Ammon's horn (tissue), 1 donor: Measurements from ENCODE around the gene GPR63.
A peak's percentile ranks its signal among the peaks of the same experiment; 100 is the strongest.

Experiments
- DNase-seq: peaks from one replicate; pipeline ENCODE4 v3.0.0-alpha.2; 2016; ENCODE audit warnings: low spot score

GPR63 gene

DNA sequence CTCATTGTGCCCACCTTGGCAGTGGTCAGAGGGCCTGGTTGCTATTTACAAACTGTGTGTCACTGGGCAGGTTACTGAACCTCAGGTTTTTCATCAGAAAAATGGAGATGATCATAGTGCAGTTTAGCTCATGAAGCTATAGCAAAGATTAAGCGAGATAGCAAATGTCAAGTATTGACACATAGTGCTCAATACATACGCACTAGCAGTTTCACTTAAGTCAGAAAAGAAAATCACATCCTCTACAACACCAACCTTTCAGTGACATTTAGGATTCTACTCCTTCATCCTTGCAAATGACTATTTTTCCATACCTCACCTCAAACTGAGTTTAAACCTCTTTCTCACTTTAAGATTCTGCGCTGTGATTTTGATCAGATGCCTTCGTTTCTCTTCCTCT lies 16.2 kb downstream of the GPR63 start:
- DNase-seq, result no peak

DNA sequence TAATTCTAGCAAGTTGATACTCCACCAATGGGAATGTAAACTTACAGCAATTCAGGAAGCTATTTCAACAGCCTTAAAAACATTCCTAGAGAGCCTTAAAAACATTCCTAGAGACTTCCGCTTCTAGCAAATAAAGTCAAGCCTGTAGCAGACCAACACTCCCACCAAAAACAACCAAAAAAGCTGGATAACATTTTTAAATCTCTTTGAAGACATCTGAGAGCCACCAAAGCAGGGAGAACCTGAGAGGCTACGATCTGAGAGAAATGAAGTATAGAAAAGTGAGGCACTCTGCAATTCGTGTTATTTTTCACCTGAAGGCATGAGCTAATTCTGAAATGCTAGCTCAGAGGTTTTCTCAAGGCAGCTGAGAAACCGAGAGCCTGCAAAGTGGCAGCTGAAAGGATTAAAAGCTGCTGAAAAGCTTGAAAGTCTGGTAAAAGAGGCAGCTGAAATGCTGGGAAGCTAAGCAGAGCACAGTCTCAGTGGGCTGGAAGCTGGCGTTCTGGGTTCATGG lies 20.9 kb downstream of the GPR63 start:
- DNase-seq, result no peak

DNA sequence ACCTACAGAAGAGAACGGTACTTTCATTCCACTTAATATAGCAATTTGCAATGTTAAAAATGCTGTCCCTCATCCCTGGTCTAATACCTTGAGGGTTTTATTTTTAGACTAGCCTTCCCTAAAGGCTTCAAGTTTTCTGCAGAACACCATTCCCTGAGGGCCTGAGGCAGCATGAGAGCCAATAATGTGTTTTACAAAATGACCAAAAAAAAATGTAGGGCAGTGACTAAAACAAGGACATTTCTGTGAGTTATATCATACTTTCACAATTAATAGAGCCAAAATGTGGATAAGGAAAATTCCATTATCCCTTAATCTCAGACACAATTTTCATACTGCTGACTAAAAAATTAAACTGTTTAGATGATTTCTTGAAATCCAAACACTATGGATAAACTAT lies 22.7 kb downstream of the GPR63 start:
- no peak for DNase-seq

DNA sequence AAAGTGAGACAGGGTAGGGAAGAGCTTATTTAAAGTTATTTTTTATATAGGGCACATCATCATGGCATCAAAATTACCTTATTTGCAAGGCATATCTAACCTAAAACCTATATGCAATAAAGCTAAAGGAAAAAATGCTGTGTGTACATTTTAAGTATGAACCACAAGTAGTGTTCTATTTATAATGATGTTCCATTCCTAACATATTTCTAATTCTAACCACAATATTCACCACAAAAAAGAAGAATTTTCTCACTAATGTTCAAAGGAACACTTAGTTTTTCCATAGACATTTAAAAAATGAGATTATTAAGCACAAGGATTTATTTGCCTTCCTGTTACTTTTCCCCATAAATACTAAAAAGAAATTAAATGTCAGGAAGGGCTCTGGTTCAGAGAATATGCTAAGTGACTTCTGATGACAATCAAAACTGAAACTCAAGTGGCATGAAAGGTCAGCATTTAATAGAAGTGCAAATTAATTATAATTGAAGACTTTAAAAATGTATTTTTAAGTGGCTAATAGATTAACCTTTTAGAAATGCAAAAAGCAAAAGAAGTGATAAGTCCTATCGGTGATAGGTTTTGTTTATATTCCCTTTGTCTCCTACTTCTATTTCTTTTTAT lies 25.1 kb downstream of the GPR63 start:
- no peak for DNase-seq

DNA sequence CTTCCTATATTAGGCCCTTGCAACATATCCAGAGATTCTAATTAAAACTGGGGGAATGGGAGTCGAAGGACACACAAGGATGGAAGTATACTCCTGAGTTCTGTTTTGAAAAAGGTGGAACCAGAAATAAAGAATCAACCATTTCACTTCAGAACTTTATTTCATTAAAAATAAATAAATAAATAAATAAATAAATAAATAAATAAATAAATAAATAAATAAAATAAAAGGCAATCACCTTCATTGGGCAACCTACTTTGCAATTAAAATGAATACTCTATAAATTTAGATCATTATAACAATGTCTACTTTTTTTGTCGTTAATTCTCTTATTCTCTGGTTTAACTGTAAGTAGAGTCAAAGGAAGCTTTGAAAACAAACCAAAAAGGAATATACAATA lies 25.6 kb downstream of the GPR63 start:
- DNase-seq, result no peak

DNA sequence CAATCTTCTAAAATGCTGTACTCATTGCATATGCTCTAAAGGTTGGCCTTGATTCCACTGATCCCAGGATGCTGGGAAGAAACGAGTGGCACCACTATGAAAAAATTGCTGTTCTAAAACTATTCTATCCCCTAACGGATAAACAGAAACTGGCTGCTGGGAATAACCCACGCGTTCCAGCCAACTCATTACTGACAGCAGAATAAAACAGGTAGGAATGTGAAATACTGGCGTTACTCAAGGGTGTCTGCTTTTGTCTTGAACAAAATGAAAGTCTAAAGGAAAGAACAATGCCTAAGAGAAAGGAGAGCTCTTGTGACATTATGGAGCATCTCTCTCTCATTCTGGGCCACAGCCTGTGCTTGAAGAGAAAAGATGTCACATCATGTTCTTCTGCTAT lies 26.1 kb downstream of the GPR63 start:
- no peak for DNase-seq

DNA sequence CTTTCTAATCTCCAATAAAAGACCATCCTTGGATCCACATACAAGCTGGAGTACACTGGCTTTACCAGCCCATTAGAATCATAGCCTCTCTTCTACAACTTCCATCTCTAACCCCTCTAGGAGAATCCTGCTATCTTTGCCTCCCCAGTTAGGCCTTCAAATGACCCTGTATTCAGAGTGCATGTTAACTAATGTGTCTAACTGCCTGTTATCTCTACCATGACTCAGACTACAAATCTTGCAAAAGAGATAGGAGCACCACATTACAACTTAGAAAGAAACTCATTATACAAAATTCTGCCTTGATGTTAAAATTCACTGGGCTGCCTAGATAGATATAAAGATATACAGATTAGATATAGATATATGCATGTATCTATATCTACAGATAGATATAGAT lies 28.2 kb downstream of the GPR63 start:
- DNase-seq, result no peak

DNA sequence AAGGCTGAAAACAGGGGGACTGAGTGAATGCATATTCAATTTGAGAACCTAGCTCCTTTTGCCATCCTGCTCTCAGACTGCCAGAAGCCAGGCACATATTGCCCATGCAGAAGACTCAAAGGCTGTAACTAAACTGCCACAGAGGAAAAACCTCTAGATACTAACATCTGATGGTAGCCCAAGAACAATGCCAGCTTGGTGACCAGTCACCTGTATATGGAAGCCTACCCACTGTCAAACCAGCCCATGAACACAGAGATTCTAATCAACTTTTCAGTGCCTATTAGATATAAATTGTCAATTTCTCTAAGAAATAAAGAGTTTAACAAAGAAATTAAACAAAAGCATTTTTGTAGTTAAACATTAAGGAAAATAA lies 34.2 kb downstream of the GPR63 start:
- DNase-seq, result no peak

DNA sequence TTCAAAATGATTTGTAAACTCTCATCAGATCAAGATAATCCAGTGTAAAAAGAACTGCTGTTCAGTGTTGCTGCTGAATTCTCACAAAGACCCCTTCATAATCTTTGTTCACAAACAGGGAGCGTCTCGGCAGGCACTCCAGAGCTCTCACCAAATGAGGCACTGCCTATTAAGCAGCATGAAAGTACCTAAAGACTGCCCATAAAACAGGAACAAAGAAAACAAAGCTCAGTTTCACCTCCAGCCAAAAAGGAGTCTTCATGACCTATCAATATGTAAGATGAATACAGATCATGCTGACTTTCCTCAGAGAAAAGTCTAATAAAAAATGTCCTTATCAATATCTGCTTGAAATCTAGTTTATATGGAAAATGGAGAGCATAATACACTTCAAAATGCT lies 41.8 kb downstream of the GPR63 start:
- DNase-seq, result no peak

DNA sequence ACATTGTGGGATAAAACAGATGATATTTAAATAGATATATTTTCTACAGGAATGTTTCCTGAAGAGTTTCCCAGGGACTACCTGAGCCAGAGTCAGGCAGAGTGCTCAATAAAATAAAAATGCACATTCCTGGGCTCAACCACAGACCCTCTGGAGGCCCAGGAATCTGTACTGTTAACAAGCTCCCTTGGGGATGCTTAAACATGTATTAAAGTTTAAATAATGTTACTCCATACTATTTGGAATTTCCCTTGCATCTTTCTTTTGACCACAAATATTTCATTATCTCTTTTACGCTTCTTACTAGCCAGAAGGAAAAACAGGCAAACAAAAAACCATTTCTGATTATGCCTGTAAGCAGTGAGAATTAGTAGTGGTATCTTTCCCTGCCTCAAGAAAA lies 42.3 kb downstream of the GPR63 start:
- DNase-seq, result no peak

DNA sequence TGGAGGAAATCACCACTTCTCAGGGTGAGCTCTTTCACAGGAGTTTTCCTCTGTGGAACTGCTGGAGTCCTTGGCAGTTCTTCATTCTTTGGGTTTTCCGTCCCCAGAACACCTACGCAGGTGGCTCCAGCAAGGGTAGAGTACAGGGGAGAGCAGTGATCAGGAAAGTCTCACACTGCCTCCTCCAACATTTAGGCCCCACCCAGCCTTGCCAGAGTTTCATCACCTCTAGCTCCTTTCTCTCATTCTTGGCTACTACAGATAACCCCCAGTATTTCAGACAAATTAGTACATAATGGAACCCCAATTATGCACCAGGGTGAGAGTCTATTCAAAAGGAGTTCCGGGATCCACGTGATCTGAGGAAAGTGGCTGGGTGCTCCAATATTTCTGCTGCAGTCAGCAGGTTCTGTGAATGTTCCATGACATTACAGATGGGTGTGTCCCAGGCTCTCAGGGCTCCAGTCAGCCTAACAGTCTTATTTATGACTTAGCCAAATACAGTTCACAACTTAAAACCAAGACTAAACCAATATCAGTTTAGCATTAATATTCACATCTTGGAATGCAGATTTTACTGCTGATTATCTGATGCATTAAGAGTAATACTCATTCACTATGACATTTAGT lies 44.6 kb downstream of the GPR63 start:
- no peak for DNase-seq

DNA sequence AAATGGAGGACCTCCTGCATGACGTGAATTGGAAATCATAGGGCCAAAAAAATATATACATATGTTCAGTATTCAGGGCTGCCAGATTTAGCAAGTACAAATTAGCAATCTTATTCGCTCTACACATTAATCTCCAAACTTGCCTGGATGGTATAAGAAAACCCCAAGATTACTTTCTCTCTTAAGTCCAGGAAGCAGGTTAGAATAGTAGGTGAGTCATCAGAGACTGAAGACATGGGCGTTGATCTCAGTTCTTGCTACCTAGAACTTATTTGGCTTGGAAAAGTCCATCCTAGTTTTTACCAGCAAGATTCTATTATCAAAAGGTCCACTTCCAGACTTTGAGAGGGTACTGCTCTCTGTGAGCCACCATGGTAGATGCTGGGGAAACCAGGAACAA lies 47.4 kb downstream of the GPR63 start:
- no peak for DNase-seq

DNA sequence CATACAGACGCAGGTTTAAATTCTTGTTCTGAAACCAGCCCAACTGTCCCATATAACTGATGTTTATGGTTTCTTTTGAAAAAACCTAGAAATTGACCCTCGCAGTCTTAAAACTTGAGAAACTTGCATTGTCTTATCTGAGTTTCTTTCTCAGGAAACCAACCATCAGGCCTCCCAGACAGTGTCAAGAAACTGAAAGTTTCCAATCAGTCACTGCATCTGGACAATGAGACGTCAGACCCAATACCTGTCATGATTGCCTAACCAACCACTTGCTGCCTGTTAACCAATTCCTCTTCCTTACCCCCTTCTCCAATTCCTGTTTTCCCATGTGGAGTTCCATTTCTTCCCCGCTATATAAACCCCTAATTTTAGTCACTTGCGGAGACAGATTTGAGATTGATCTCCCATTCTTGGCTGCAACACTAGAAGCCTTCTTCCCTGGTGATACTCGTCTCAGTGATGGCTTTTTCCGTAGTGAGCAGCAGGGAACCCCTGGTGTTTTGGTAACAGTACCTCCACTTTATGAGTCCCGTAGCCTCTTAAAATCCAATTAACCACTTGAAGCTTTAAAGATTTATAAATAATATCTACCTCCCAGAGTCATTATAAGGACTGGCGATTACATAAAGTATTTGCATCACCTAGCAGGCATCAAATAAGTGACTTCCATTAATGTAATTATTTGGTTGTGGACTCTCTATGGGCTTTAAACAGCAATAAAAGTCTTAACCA lies 49.3 kb downstream of the GPR63 start:
- DNase-seq, result no peak

DNA sequence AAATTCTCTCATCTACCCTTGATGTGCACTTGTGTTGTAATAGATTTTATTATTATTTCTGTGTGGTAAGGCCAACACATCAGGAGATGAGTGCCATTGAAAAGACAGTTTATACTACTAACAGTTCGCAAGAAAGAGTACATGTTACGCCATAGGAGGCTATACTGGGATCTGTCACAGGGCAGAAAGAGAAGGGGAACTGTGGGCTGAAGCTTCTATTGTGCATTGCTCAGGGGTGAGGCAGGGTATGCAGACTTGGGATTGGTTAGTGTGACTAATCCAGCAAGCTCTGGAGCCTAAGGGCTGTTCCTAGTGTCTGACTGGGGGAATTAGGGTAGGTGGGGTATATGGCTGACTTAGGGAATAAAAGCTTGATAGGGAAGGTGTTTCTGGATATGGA lies 50.9 kb downstream of the GPR63 start:
- DNase-seq, result no peak

DNA sequence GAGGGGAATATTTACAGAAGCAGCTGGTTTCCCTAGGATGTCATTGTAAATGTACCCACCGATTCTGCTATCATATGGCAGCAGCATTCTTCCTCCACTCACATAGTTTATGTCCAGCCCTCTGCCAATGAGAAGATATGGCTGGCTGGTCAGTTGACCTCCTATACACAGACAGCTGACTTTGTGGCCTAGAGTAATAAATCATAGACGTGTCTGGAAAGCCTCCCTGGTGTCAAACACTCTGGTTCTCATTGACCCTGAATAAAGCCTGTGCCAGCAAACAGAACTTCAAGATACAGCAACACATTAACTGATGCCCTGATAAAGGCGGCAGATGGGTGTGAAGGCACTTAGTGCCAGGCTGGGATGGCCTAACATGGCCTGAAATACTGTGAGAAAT lies 52.6 kb downstream of the GPR63 start:
- no peak for DNase-seq

DNA sequence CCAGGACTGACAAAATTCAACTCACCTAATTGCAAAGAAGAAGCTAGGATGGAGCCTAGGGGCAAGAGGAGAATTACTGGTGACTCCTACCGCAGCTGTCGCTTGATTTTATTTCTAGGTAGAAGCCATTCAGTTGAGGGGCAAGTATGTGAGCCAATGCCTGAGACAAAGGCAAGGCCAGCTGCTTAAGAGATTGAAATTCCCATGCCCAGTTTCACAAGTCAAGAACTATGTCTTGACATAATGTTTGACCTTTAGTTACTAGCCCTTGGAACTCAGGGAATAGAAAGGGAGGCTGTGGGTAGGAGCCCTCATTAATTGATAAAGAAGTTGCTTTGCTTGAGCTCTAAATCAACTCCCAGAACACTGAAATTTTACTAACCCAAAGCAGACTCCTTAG lies 54.0 kb downstream of the GPR63 start:
- no peak for DNase-seq

DNA sequence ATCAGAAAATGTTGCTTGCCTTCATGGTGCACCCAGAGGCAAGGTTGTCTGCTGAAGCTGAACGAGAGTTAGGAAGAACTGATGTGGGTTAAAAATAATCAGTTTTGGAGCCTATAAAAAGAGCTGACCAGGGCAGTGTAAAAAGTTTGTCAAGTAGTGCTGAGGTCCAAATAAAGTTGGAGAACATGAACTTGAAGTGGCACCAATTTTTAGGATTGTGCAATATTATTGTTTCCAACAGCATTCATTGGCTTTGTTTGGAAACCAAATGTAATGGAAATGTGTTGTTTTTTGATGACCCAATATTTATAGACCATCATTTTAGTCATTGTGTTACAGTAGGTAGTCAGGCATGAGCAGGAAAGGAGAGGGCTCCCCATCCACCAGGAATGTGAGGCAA lies 55.7 kb downstream of the GPR63 start:
- no peak for DNase-seq

DNA sequence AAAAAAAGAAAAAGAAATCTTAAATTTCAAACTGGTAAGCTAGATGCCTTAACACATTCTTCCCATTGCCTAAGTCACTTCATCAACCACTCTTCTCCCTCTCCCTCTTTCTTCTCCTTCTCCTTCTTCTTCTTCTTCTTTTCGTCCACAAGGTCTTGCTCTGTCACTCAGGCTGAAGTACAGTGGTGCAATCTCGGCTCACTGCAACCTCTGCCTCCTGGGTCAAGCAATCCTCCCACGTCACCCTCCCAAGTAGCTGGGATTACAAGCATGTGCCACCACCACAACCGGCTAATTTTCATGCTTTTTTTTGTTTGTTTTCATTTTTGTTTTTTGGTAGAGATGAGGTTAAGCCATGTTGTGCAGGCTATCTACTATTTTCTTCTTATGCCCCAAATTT lies 60.2 kb downstream of the GPR63 start:
- DNase-seq, result no peak

DNA sequence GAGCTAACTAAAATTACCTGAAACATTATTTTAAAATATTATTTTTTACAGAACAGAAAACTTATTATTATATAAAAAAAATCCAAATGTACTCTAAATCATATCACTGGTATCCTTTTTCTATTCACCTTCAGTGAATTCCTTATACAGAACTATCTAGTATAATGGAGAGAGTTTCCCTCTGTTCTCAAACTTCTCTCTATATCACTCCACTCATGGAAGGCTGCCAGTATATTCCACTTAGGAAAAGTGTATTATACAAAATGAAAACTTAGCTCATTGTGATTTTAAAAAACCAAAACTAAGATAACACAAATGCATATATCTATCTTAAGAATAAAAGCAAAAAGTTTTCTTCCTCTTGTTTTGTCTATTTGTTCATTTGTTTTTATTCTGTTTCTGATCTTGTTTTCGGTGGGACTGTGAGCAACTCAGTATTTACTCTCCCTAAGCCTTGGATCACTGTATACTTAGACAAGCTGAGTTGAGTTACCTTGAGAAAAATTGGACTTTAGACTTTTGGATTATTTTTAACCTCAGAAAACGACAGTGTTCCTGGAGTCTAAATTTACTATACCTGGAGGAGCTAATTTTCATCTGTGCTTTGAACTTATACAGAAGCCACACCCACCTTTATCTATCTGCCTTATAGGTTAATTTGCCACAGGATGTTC lies 61.4 kb downstream of the GPR63 start:
- DNase-seq, result no peak

DNA sequence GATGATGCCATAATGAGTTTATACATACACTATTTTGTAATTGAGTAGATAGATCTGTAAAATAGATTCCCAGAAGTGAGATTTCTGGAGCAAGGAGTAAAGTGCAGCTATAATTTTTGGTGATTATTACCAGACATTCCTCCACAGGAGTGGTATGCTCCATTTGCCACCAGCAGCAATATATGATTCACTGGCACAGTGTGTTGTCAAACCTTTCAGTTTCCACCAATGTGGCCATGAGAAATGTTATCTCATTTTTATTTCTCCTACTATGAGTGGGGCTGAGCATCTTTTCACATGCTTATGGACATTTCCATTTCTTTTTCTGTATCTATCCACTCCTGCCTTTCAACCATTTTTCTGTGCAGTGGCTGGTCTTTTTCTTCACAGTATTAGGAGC lies 70.5 kb downstream of the GPR63 start:
- DNase-seq, result no peak

DNA sequence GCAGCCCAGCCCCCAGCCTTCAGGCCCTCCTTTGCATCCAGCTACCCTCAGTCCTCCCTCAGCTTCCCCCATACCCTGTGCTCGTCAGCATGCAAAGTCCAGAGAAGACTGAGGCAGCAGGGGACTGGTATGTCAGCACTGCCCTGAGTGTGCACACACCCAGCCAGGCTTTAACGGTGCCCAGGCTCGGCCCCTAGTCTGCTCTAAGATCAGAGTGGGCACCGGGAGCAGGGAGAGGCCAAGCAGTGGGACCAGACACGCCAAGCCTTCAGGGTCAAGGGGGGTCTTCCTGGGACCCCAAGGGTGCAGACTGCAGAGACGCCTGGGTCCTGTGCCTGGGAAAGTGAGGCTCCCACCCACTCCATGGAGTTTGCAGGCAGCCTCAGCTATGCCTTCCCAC lies 74.7 kb downstream of the GPR63 start:
- no peak for DNase-seq

DNA sequence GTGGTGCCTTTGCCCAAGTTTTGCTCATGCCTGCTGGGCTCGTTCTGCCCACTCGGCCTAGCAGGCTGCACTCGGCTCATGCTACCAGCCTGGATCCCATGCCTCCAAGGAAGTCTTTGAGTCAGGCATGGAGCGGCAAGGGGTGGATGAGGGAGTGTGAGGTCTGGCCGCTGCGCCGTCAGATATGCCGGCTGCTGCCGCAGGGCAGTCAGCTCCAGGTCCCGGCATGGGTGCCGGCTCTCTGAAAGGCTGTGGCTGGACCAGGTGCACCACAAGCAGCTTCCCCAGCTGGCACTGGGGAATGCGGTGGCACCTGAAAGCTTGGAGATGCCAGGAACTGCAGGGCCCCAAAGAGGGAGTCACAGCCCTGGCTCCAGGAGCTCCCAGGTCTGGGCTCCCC lies 75.5 kb downstream of the GPR63 start:
- DNase-seq, result no peak

DNA sequence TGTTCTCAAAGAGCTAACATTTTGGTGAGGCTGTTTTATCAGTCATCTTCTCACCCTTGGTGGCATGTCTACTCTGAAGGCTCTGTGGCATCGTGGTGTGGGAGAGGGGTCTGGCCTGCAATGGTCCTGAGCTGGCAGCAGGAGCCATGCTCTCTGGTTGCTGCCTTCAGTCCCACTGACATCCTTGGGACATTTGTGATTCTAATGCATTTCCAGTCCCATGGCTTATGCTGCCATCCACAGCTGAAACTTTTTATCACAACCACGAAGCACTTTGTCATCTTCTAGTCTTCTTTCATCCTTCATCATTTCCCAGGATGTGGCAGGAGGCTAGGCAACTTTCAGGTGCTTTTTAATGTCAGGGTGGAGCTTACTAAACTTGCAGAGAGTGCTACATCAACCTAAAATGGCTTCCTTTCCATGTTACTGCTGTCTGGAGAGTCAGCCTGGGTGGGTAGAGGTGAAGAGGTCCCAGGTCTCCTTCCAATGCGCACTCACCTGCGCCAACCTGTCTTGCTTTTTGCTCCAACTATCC lies 77.1 kb downstream of the GPR63 start:
- peak; percentile 28 for DNase-seq
